Measurements from ENCODE around the gene KLHDC4.

KLHDC4 gene

GRCh38 chr16:87669672-87670071 lies 96.1 kb downstream of the KLHDC4 start:
- DNase-seq (ENCODE audit: extremely low read depth, low read depth), result no peak

GRCh38 chr16:87667946-87668345 lies 97.8 kb downstream of the KLHDC4 start:
- no peak for DNase-seq (ENCODE audit: extremely low read depth, low read depth)
- TF ChIP-seq CTCF (IDR thresholded peaks at IDR 0.05; ENCODE audit: low read depth, low read length), result no peak

More at GRCh38 chr16:87669672-87670071, 96.1 kb downstream of the KLHDC4 start:
- TF ChIP-seq CTCF (IDR thresholded peaks at IDR 0.05; ENCODE audit: low read depth, low read length), result no peak

- TF ChIP-seq CTCF (IDR thresholded peaks at IDR 0.05; ENCODE audit: low read depth, low read length), result no peak
- DNase-seq (ENCODE audit: extremely low read depth, low read depth), result no peak
Observed at GRCh38 chr16:87667443-87667842, 98.3 kb downstream of the KLHDC4 start.

- DNase-seq (ENCODE audit: extremely low read depth, low read depth), result no peak
- no peak for TF ChIP-seq CTCF (IDR thresholded peaks at IDR 0.05; ENCODE audit: low read depth, low read length)
Observed at GRCh38 chr16:87666919-87667318, 98.9 kb downstream of the KLHDC4 start.

GRCh38 chr16:87665193-87665592 lies 100.6 kb downstream of the KLHDC4 start:
- no peak for TF ChIP-seq CTCF (IDR thresholded peaks at IDR 0.05; ENCODE audit: low read depth, low read length)
- DNase-seq (ENCODE audit: extremely low read depth, low read depth), result no peak

GRCh38 chr16:87664792-87665191 lies 101.0 kb downstream of the KLHDC4 start:
- no peak for TF ChIP-seq CTCF (IDR thresholded peaks at IDR 0.05; ENCODE audit: low read depth, low read length)
- DNase-seq (ENCODE audit: extremely low read depth, low read depth), result no peak

- DNase-seq (ENCODE audit: extremely low read depth, low read depth), result no peak
- no peak for TF ChIP-seq CTCF (IDR thresholded peaks at IDR 0.05; ENCODE audit: low read depth, low read length)
Observed at GRCh38 chr16:87662254-87663204, 103.3 kb downstream of the KLHDC4 start.
